GM18517 (cell line): ENCODE measurements around the gene HOXA5.

Experiments used
- ATAC-seq: cut with Tn5 transposase; IDR thresholded peaks from one replicate; pipeline ENCODE4 v1.9.1; 2021; ENCODE audit warnings: mild to moderate bottlenecking, moderate library complexity; ENCODE audit not compliant: unreplicated experiment

HOXA5 gene

GRCh38 chr7:27097686-27098577 is 45.5 kb downstream of the HOXA5 start:
- no peak for ATAC-seq

GRCh38 chr7:27096768-27097514 is 46.5 kb downstream of the HOXA5 start:
- ATAC-seq: no peak

- peak; percentile 80 for ATAC-seq
Measured at GRCh38 chr7:27095897-27096767, 47.3 kb downstream of the HOXA5 start, which contains the start of gene HOXA1. Gene HOXA1, minus strand, starts transcription at chr7:27096000. Its CDS starts 88 bp downstream, at chr7:27095912.

GRCh38 chr7:27095050-27095896 is 48.2 kb downstream of the HOXA5 start:
- no peak for ATAC-seq

GRCh38 chr7:27094304-27095049 is 49.0 kb downstream of the HOXA5 start:
- ATAC-seq: no peak

GRCh38 chr7:27093184-27093895 is 50.1 kb downstream of the HOXA5 start:
- ATAC-seq: no peak

- no peak for ATAC-seq
Measured at GRCh38 chr7:27092819-27093110, 50.7 kb downstream of the HOXA5 start.

- no peak for ATAC-seq
Measured at GRCh38 chr7:27091941-27092818, 51.3 kb downstream of the HOXA5 start.

GRCh38 chr7:27091105-27091504 is 52.4 kb downstream of the HOXA5 start:
- no peak for ATAC-seq
